Measurements from ENCODE around the gene ARMH1.

Gene ARMH1

GRCh38 chr1:44632598-44632997, 41.9 kb upstream of the ARMH1 start:
- 0 out of 2 replicates have a peak overlapping the region, but pooled peaks have one; percentile 21 for H3K27ac ChIP-seq (ENCODE audit: low read length)

GRCh38 chr1:44634606-44635189, 39.8 kb upstream of the ARMH1 start:
- H3K4me1 ChIP-seq (ENCODE audit: low read length), result peaks cover 16% of the 10 kb centered on the region

More at GRCh38 chr1:44632598-44632997, 41.9 kb upstream of the ARMH1 start:
- H3K4me3 ChIP-seq (ENCODE audit: low read length), result peak overlapping the region; percentile 83
- no peaks in the 10 kb centered on the region for H4K20me1 ChIP-seq (ENCODE audit: insufficient read depth, low read length)
- TF ChIP-seq, protein P1, sequence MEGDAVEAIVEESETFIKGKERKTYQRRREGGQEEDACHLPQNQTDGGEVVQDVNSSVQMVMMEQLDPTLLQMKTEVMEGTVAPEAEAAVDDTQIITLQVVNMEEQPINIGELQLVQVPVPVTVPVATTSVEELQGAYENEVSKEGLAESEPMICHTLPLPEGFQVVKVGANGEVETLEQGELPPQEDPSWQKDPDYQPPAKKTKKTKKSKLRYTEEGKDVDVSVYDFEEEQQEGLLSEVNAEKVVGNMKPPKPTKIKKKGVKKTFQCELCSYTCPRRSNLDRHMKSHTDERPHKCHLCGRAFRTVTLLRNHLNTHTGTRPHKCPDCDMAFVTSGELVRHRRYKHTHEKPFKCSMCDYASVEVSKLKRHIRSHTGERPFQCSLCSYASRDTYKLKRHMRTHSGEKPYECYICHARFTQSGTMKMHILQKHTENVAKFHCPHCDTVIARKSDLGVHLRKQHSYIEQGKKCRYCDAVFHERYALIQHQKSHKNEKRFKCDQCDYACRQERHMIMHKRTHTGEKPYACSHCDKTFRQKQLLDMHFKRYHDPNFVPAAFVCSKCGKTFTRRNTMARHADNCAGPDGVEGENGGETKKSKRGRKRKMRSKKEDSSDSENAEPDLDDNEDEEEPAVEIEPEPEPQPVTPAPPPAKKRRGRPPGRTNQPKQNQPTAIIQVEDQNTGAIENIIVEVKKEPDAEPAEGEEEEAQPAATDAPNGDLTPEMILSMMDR (IDR thresholded peaks at IDR 0.05; ENCODE audit: low read length), result no peak
- TF ChIP-seq EZH2phosphoT487 (IDR thresholded peaks at IDR 0.05; ENCODE audit: low read length), result no peak
- TF ChIP-seq EZH2 (optimal IDR thresholded peaks at IDR 0.05; ENCODE audit: low read depth, low read length), result no peak
- peaks cover 5% of the 10 kb centered on the region; the same call in 1 of the 2 replicates for H3K36me3 ChIP-seq (replicated peaks; ENCODE audit: insufficient read depth, low read length)
- no peaks in the 10 kb centered on the region for H3K9me3 ChIP-seq (replicated peaks; ENCODE audit: insufficient read depth, low read length)
- H3K79me2 ChIP-seq (ENCODE audit: low read length), result peaks cover 41% of the 10 kb centered on the region
- no peak for DNase-seq
- H3K9me2 ChIP-seq (replicated peaks; ENCODE audit: insufficient read depth, low read length), result no peaks in the 10 kb centered on the region
- H3K27me3 ChIP-seq (replicated peaks; ENCODE audit: insufficient read depth, low read length), result no peaks in the 10 kb centered on the region
- H2AFZ ChIP-seq (ENCODE audit: low read length), result peak overlapping the region; percentile 47; the same call in 1 of the 2 replicates
- H3F3A ChIP-seq (ENCODE audit: insufficient read depth, low read length), result no peaks in the 10 kb centered on the region
- H3K4me2 ChIP-seq (ENCODE audit: low read depth, low read length), result peak overlapping the region; percentile 85
- peaks cover 16% of the 10 kb centered on the region for H3K4me1 ChIP-seq (ENCODE audit: low read length)
- H3K9ac ChIP-seq (ENCODE audit: low read length), result peak overlapping the region; percentile 80

GRCh38 chr1:44635439-44635838, 39.1 kb upstream of the ARMH1 start:
- no peak overlapping the region for H2AFZ ChIP-seq (ENCODE audit: low read length)
- H3K9ac ChIP-seq (ENCODE audit: low read length), result no peak overlapping the region
- no peaks in the 10 kb centered on the region for H3K27me3 ChIP-seq (replicated peaks; ENCODE audit: insufficient read depth, low read length)
- TF ChIP-seq EZH2phosphoT487 (IDR thresholded peaks at IDR 0.05; ENCODE audit: low read length) (no peak), EZH2 (optimal IDR thresholded peaks at IDR 0.05; ENCODE audit: low read depth, low read length) (no peak)
- TF ChIP-seq, protein P1 (IDR thresholded peaks at IDR 0.05; ENCODE audit: low read length), result no peak
- DNase-seq, result no peak
- peaks cover 43% of the 10 kb centered on the region for H3K79me2 ChIP-seq (ENCODE audit: low read length)
- no peaks in the 10 kb centered on the region for H4K20me1 ChIP-seq (ENCODE audit: insufficient read depth, low read length)
- no peaks in the 10 kb centered on the region for H3K9me2 ChIP-seq (replicated peaks; ENCODE audit: insufficient read depth, low read length)
- no peaks in the 10 kb centered on the region for H3F3A ChIP-seq (ENCODE audit: insufficient read depth, low read length)
- no peak overlapping the region for H3K4me3 ChIP-seq (ENCODE audit: low read length)
- peaks cover 5% of the 10 kb centered on the region; the same call in 1 of the 2 replicates for H3K36me3 ChIP-seq (replicated peaks; ENCODE audit: insufficient read depth, low read length)
- H3K4me1 ChIP-seq (ENCODE audit: low read length), result peaks cover 16% of the 10 kb centered on the region
- no peak overlapping the region for H3K4me2 ChIP-seq (ENCODE audit: low read depth, low read length)
- H3K9me3 ChIP-seq (replicated peaks; ENCODE audit: insufficient read depth, low read length), result no peaks in the 10 kb centered on the region
- no peak overlapping the region for H3K27ac ChIP-seq (ENCODE audit: low read length)

More at GRCh38 chr1:44634606-44635189, 39.8 kb upstream of the ARMH1 start:
- Histone ChIP-seq H3K79me2 (ENCODE audit: low read length) (peaks cover 41% of the 10 kb centered on the region), H3K4me3 (ENCODE audit: low read length) (no peak overlapping the region), H3K27ac (ENCODE audit: low read length) (no peak overlapping the region), H3K27me3 (replicated peaks; ENCODE audit: insufficient read depth, low read length) (no peaks in the 10 kb centered on the region), H4K20me1 (ENCODE audit: insufficient read depth, low read length) (no peaks in the 10 kb centered on the region), H2AFZ (ENCODE audit: low read length) (no peak overlapping the region), H3K36me3 (replicated peaks; ENCODE audit: insufficient read depth, low read length) (peaks cover 5% of the 10 kb centered on the region; the same call in 1 of the 2 replicates), H3K9me3 (replicated peaks; ENCODE audit: insufficient read depth, low read length) (no peaks in the 10 kb centered on the region), H3F3A (ENCODE audit: insufficient read depth, low read length) (no peaks in the 10 kb centered on the region), H3K9ac (ENCODE audit: low read length) (no peak overlapping the region), H3K9me2 (replicated peaks; ENCODE audit: insufficient read depth, low read length) (no peaks in the 10 kb centered on the region), H3K4me2 (ENCODE audit: low read depth, low read length) (no peak overlapping the region)
- TF ChIP-seq, protein P1 (IDR thresholded peaks at IDR 0.05; ENCODE audit: low read length), result no peak
- TF ChIP-seq EZH2 (optimal IDR thresholded peaks at IDR 0.05; ENCODE audit: low read depth, low read length) (no peak), EZH2phosphoT487 (IDR thresholded peaks at IDR 0.05; ENCODE audit: low read length) (no peak)
- no peak for DNase-seq
